Posterior vena cava (tissue), 2 donors: ENCODE results near the gene SPATS1. TPM values are rescaled to one million over a fixed set of nuclear protein-coding genes. Genes with fewer than 3 reads are reported as not detected.

Experiments used
- DNase-seq: peaks from one replicate; pipeline ENCODE4 v3.0.0-alpha.2; 2020; ENCODE audit warnings: low spot score
- intact Hi-C, 2 donors: fragments of 100-400 bp; cut with DNase I; formaldehyde crosslinking; loops; one replicate each; pipeline versions ENCODE4 v1.14.1 to v1.14.2; 2022 to 2023
- long read RNA-seq, 2 donors: library from polyadenylated mRNA; unstranded; transcript quantifications; one replicate each; pipeline ENCODE4 v2.0.0, GENCODE V29; 2020 to 2021
- total RNA-seq, 2 donors: library from RNA; stranded (reverse); fragmentation: NEBNext Ultra II Directional; extraction: Animal tissue kit (Norgen Biotek cat#: 25700); gene quantifications; one replicate each; pipeline ENCODE4 v1.2.1, GENCODE V29; 2021
- donor health status: DM: yes; HTN: yes; CAD: no.
- donor health status: DM: yes; HTN: yes; CAD: no.

SPATS1 gene, protein sequence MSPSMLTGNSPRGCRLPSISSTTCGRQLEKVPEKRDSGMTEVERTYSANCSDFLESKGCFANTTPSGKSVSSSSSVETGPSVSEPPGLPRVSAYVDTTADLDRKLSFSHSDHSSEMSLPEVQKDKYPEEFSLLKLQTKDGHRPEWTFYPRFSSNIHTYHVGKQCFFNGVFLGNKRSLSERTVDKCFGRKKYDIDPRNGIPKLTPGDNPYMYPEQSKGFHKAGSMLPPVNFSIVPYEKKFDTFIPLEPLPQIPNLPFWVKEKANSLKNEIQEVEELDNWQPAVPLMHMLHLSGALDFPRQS
- total RNA-seq = not detected
- long read RNA-seq, donor 1 = 0 reads
- long read RNA-seq, donor 2 = 0 reads

GRCh38 chr6:44342489-44342888 is at the start of gene SPATS1:
Gene SPATS1, plus strand, starts transcription at chr6:44342650. Its CDS starts 446 bp downstream, at chr6:44343096.
- peak; percentile 82 for DNase-seq
- intact Hi-C loops = loop anchor here in 1 of 2 donors (10.0 kb wide), 1 partner anchor 168 kb away; no protein-coding TSS in a partner anchor

DNA sequence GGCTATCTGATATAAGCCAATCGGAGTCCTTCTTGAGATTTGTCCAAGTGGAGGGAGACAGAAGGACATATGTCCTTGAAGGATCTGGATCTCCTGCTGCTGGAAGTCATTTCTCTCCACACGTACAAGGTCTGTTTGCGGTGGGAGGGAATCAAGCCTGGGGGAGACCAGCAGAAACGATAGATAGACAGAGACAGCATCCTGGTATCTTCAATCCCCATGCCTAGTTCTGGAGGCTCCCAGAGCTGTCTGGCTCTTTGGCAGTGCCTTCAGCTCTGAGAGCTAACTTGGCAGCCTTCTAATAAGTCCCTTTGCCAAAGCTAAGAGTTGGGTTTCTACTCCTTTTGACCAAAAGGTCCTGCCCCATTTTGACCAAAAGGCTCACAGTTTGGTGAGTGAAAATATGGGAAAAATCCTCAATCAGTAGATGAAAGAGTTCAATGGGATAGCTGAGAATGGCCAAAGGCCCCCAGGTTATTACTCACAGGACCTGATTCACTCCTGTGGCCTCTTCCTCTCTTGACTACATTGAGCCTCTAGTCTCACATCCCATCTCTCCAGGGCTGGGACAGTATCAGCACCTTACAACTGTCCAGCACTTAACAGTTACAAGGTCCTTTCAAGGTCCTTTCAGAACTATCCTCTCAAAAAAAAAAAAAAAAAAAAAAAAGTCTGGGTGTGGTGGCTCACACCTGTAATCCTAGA is 49.6 kb upstream of the SPATS1 start:
- no peak for DNase-seq
- intact Hi-C loops = no loop called here

- peak; percentile 45 for DNase-seq
- intact Hi-C loops = no loop called here
Measured at GRCh38 chr6:44294832-44295791, 47.3 kb upstream of the SPATS1 start.

DNA sequence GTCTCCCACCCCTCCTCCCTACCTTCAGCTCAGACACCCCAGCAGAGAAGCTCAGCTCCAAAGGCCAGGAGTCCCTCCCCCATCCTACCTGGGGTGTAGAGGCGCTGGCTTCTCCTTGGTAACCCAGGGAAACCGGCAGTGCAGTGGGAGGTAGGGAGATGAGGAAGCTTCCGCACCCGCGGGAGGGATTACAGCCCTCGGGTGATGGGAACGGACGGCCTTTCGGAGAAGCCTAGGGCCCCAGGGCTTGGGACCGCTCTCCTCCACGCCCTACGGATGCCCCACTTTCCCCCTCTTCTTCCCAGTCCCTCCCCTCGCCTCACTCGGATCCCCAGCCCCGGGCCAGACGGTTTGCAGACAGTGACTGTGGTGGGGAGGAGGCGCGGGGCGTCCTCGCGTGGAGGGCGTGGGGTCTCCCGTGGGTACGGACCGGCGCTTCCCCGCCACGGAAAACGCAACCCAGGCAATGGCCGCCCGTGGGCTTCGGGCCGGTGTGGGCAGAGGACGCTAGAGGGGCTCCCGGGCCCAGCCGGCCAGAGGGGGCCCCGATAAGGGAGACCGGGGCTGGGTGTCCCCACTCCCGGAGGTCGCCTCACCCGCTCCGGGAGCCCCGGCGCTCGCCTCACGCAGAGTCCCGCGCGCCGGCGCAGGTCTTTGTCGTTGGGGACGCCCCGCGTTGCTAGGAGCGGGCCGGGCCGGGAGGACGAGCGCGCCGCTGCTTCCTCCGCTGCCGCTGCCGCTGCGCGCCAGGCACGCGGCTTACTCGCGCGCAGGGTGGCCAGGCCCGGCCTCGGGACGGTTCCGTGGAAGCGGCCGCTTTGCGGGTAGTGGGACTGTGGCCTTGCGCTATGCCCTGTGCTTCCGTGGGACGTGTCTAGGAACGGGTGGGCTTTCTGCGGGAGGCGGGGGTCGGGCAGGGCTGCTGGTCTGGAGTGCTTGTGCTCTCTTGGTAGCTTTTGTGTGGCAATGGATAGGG is 45.1 kb upstream of the SPATS1 start:
- DNase-seq = peak; percentile 84
- intact Hi-C loops = no loop called here

DNA sequence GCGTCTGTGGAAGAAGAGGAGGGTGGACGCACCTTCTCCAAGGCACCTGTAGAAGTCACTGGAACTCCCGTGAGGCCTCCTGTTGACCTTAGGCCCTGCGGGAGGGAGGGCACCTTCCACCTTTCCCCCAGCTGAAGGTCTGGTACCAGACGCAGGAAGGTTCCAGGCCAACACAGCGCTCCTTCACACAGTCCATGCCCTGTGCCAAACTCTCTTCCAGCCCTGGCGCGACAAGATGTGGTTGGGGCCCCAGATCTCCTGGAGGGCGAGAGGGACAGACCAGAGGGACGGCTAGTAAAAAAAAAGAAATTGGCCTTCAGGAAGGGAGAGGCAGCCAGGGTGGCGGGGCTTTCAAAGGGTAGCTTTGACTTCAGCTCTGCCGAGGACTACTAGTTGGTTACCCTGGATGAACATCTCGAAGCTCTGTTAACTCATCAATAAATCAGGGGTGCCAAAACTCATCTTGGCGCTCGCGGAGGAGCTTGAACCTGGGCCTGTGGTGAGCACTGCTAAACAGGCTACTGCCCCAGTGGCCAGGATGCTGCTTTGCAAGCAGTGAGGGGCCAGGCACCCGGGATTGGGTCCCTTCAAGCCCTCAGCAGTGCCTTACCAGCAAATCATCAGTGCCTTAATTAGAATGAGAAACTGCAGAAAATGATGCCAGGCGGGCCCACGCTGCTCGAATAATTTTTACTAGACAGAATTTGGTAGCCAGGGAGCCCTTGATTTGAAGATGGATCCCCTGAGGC is 44.2 kb upstream of the SPATS1 start:
- intact Hi-C loops = no loop called here
- DNase-seq = peak; percentile 57

DNA sequence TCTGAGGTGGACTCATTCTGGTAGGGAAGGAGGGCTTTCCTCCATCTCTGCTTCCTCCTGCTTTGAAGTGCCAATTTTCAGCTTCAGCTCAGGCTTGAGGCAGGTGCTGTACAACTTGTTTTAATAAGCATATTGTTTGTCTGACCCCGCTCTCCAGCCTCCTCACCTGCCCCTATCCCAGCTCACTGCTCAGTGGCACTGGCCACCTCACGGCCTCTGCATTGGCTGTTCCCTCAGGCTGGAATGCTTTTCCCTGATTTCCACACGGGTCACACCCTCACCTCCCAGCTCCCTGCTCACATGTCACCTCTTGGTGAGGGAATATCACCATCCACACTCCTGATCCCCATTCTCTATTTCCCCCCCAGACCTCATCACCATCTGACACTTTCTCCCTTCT is 43.6 kb upstream of the SPATS1 start:
- intact Hi-C loops = no loop called here
- peak; percentile 57 for DNase-seq

DNA sequence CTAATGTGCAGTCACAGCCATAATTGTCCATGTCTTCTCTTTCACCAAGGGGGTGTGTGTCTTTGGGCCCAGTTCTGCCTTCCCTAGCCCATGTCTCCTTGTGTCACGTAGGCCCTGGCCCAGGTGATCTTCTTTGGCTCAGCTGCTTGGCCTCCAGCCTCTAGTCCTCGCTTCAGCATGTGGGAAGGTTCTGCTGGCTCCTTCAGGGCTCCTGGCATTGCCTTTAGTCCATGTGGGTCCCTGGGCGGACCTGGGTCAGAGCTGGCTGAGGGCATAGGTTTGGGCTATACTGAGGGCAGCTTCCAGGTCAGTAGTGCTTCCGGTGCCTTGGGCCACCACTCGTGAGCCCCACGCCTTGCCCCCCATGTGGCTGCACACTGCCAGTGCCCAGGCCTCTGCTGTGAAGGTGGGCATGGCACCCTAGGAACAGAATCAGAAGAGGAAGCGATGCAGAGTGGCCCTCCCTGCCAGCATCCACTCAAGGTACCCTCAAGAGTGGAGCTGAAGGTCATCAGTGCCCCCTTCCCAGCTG is 42.1 kb upstream of the SPATS1 start:
- peak; percentile 47 for DNase-seq
- intact Hi-C loops = no loop called here

- intact Hi-C loops = no loop called here
- DNase-seq = peak; percentile 76
Measured at GRCh38 chr6:44301106-44301505, 41.3 kb upstream of the SPATS1 start.

DNA sequence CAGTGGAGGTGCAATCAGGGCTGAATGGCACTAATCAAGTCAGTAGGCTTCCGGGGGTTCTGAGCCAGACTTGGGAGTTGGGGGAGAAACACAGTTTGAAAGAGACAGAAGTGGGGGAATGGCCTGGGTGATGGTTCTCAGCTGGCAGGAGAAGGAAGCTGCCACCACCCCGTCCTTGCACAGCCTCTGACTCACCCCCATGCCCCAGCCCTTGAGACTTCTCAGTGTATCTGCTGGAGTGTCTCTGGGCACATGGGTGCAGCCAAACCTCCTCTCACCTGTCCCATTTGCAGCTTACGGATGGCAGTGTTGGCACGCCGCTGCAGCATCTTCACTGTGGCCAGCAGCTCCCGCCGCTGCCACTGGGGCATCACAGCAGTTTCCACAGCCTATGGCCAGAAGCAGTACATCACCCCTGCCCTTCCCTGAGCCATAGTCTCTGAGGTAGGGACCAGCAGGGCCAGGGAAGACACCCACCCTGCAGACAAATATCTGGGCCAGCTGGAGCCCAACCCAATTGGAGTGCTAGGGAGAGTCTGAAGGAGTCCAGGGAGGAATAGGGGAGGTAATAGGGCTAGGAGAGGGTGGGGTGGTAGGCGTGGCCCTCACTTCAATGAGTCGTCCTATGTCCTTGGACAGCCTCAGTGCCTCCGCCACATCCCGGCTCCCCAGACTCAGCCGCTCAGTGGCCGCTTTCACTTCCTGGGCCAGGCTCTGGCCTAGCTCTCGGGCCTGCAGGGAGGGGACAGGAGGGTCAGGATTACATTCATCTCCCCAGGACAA is 40.5 kb upstream of the SPATS1 start:
- intact Hi-C loops = no loop called here
- peak; percentile 64 for DNase-seq

GRCh38 chr6:44302856-44303255 is 39.6 kb upstream of the SPATS1 start:
- DNase-seq = peak; percentile 76
- intact Hi-C loops = no loop called here

GRCh38 chr6:44303842-44304241 is 38.6 kb upstream of the SPATS1 start:
- intact Hi-C loops = no loop called here
- peak; percentile 50 for DNase-seq

DNA sequence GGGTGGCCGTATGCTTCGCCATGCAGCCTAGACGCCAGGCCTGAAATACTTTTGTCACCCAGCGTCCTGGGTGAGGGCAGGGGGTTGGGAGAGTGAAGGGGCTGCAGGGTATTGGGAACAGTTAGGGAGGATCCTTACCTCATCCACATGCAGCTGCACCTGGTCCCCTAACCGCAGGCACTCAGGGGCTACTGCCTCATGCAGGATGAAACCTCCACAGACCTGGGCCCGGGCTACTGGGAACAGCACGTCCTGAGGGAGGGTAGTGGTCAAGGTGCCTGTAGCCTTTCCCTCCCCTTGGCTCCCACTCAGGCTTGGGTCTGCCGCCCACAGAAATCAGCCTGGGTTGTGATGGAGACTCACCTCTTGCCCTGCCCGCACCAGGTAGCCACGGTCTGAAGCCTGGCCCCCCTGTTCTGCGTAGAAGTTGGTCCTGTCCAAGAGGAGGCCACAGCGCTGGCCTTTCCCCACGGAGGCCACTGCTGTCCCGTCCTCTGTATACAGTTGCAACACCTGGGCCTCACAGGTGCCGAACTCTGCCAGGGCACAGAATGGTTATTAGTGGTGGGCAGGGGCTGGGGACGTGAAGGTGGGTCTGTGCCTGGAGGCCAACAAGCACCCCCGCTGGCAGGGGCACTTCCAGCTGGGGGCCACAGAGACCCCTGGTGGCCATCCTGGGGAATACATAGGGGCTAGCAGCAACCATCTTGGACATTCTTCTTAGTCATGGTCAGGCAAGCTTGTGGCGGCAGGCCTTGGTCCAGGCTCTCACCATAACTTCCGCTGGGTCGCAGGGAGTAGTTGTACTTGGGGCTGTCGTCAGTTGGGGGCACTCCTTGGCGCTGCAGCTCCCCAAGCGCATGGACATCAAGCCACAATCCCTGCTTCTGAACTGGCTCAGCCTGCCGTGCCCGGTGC is 37.9 kb upstream of the SPATS1 start:
- peak; percentile 75 for DNase-seq
- intact Hi-C loops = no loop called here

GRCh38 chr6:44305200-44305725 is 37.2 kb upstream of the SPATS1 start:
- DNase-seq = no peak

GRCh38 chr6:44306710-44307109 is 35.7 kb upstream of the SPATS1 start:
- peak; percentile 67 for DNase-seq
- intact Hi-C loops = no loop called here

More at GRCh38 chr6:44305200-44305725, 37.2 kb upstream of the SPATS1 start:
- intact Hi-C loops = no loop called here

DNA sequence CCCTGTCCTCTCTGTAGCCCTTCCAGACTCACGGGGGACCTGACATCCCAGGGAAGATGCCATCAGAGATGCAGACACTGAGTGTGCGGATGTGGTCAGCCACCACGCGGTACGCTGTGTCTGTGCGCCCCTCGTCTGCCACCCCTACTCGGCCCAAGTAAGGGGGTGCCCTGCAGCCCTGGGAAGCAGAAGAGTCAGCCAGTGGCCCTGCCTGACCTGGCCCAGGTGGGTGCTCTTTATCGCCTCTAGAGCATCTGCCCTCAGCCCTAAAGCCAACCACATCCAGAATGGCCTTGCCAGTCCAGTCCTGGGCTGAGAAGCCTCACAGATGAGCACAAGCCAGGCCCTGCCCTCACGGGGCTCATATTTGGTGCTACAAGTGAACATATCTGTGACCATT is 35.2 kb upstream of the SPATS1 start:
- intact Hi-C loops = no loop called here
- DNase-seq = peak; percentile 55
